Measurements from ENCODE around the gene VAC14.
"Not testable (repeated sequence)": the region's sequence is repeated elsewhere in the genome, so short reads cannot be mapped to it uniquely, and the experiment has no call there.

Gene VAC14

DNA sequence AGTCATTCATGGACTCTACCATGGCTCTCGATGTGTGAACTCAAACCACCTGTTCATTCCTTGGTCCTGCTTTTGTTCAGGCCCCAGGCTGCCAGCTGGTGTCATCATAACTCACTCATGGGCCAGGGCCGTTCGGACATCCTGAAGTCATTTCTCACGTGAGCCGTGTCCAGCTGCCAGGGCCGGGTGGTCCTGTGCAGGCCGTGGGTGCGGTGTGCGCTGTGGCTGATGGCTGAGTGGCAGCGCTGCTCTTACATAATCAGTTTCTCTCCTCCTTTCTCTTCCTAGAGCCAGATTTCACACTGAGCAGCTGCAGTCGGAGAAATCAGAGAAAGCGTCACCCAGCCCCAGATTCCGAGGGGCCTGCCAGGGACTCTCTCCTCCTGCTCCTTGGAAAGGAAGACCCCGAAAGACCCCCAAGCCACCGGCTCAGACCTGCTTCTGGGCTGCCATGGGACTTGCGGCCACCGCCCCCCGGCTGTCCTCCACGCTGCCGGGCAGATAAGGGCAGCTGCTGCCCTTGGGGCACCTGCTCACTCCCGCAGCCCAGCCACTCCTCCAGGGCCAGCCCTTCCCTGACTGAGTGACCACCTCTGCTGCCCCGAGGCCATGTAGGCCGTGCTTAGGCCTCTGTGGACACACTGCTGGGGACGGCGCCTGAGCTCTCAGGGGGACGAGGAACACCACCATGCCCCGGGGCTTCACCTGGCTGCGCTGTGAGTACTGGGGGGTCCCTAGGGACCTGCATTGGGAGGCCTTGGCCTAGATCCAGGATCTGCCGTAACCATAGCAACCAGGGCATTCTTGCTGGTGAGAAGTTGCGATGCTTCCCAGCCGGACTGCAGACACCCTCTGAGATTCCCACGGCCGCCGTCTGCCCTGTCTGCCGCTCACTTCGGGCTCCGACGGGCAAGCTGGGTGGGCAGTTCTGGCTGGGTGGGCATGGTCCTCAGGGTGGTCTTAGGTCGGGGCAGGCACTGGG lies 154.4 kb downstream of the VAC14 start, which contains the start of gene IL34:
Gene IL34 (plus strand): TSS at position 300 of the 982 bp plus-strand sequence. CDS start 389 bp downstream, at position 689.
- peaks cover 13% of the 10 kb centered on the region for H3K4me1 ChIP-seq (ENCODE audit: insufficient read depth, low read length)
- H3K27me3 ChIP-seq (ENCODE audit: insufficient read depth, low read length) = no peaks in the 10 kb centered on the region
- H3K4me3 ChIP-seq (ENCODE audit: low read length) = no peak within 1 kb of the TSS
- peaks cover 7% of the 10 kb centered on the region for H3K9me3 ChIP-seq (ENCODE audit: low read length)
- no peaks in the 10 kb centered on the region for H3K36me3 ChIP-seq (ENCODE audit: insufficient read depth, low read length)
- no peak within 1 kb of the TSS for H2AFZ ChIP-seq (ENCODE audit: low read depth, low read length)

DNA sequence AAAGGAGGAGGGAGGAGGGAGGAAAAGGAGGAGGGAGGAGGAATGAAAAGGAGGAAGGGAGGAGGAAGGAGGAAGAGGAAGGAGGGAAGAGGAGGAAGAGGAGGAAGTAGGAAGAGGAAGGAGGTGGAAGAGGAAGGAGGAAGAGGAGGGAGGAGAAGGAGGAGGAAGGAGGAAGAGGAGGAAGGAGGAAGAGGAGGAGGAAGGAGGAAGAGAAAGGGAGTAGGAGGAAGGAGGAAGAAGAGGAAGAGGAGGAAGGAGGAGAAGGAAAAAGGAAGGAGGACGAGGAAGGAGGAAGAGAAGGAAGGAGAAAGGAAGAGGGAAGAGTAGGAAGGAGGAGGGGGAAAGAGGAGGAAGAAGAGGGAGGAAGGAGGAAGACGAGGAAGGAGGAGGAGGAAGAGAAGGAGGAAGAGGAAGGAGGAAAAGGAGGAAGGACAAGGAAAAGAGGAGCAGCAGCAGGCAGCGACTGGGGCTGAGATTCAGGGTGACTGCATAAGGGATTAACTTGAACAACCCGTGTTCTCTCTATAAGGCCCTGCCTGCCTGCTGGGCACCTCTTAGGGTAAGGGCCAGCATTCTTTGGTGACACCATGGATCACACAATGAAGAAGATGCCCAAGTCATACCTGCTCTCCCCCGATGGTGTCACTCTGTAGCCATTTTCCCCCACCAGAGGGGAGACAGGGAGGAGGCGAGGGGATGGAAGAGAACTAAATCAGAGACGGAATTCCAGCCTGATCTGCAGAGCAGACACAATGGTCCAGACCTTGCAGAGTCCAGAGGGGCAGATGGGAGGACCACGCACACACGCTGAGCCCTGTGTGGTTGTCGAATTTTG lies 156.0 kb downstream of the VAC14 start:
- Histone ChIP-seq H3K27me3 (ENCODE audit: insufficient read depth, low read length) (no peaks in the 10 kb centered on the region), H2AFZ (ENCODE audit: low read depth, low read length) (no peak overlapping the region), H3K36me3 (ENCODE audit: insufficient read depth, low read length) (no peaks in the 10 kb centered on the region), H3K9me3 (ENCODE audit: low read length) (peaks cover 7% of the 10 kb centered on the region), H3K4me3 (ENCODE audit: low read length) (no peak overlapping the region), H3K4me1 (ENCODE audit: insufficient read depth, low read length) (peaks cover 15% of the 10 kb centered on the region)

DNA sequence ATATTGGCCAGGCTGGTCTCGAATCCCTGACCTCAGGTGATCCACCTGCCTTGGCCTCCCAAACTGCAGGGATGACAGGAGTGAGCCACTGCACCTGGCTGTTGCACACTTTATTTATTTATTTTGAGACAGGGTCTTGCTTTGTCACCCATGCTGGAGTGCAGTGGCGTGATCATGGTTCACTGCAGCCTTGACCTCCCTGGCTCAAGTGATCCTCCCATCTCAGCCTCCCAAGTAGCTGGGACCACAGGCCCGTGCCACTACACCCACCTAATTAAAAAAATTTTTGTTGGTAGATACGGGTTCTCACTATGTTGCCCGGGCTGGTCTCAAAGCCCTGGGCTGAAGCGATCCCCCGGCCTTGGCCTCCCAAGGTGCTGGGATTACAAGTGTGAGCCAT lies 157.7 kb downstream of the VAC14 start:
- H3K4me1 ChIP-seq (ENCODE audit: insufficient read depth, low read length) = peaks cover 23% of the 10 kb centered on the region
- not testable (repeated sequence) for H3K4me3 ChIP-seq (ENCODE audit: low read length); H2AFZ ChIP-seq (ENCODE audit: low read depth, low read length)

DNA sequence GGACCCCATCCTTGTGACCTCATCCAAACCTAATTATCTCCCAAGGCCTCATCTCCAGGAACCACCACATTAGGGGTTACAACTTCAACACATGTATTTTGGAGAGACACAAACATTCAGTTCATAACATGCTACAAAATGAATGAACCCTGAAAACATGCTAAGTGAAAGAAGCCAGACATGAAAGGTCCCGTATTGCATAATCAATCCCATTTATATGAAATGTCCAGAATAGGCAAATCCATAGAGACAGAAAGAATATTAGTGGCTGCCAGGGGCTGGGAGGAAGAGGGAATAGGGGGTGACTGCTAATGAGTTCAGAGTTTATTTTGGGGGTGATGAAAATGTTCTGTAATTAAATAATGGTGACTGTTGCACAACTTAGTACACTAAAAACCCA lies 158.3 kb downstream of the VAC14 start:
- H3K27me3 ChIP-seq (ENCODE audit: insufficient read depth, low read length) = no peaks in the 10 kb centered on the region
- no peaks in the 10 kb centered on the region for H3K36me3 ChIP-seq (ENCODE audit: insufficient read depth, low read length)
- peaks cover 23% of the 10 kb centered on the region for H3K4me1 ChIP-seq (ENCODE audit: insufficient read depth, low read length)
- no peaks in the 10 kb centered on the region for H3K9me3 ChIP-seq (ENCODE audit: low read length)
- no peak overlapping the region for H3K4me3 ChIP-seq (ENCODE audit: low read length)
- no peak overlapping the region for H2AFZ ChIP-seq (ENCODE audit: low read depth, low read length)

More for the DNA sequence above, 157.7 kb downstream of the VAC14 start:
- not testable (repeated sequence) for H3K9me3 ChIP-seq (ENCODE audit: low read length); H3K36me3 ChIP-seq (ENCODE audit: insufficient read depth, low read length); H3K27me3 ChIP-seq (ENCODE audit: insufficient read depth, low read length)

DNA sequence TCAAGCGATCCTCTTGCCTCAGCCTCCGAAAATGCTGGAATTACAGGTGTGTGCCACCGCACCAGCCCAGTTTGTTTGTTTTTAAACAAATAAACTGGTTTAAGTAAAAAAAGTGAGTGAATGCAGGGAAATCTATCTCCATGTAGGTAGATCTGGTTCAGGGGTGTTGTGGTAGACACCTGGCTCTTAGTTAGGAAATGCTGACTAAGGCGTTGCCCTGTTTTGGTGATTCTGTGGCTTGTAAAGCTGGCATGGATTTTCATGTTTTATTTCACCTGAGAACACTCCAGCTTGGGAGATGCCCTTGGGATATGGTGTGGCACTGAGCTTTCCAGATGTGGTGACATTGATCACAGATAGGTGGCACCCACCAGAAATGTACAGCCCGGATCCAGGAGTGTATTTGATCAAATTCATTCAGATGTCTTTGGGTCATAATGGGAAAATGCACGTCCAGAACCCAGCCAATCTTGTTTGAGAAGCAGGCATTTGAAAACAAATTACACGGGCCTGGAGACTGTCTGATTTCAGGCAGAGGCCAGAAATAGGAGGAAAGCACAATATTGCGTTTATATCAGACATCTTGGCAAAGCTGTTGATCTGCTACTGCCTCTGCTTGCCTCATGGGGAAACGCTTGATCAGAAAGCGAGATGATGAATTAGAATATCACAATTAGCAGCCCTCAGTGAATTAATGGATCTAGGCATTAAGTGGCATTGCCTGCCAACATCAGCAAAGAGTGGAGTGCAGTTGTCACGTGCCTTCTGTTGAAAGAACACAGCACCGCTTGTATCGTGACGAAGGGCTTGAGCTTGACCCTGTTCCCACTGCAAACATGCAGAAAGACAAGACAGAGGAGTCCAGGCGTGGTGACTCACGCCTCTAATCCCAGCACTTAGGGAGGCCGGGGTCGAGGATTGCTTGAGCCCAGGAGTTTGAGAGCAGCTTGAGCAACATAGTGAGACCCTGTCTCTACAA lies 161.9 kb downstream of the VAC14 start:
- no peaks in the 10 kb centered on the region for H3K27me3 ChIP-seq (ENCODE audit: insufficient read depth, low read length)
- H3K4me3 ChIP-seq (ENCODE audit: low read length) = no peak overlapping the region
- no peaks in the 10 kb centered on the region for H3K36me3 ChIP-seq (ENCODE audit: insufficient read depth, low read length)
- H3K4me1 ChIP-seq (ENCODE audit: insufficient read depth, low read length) = peaks cover 25% of the 10 kb centered on the region
- no peaks in the 10 kb centered on the region for H3K9me3 ChIP-seq (ENCODE audit: low read length)
- H2AFZ ChIP-seq (ENCODE audit: low read depth, low read length) = no peak overlapping the region
